GM18511 (cell line): ENCODE results near the gene FLT1.

Experiments
- ATAC-seq: cut with Tn5 transposase; IDR thresholded peaks from one replicate; pipeline ENCODE4 v1.9.1; 2021; ENCODE audit warnings: mild to moderate bottlenecking, moderate library complexity; ENCODE audit not compliant: unreplicated experiment

The FLT1 gene

DNA sequence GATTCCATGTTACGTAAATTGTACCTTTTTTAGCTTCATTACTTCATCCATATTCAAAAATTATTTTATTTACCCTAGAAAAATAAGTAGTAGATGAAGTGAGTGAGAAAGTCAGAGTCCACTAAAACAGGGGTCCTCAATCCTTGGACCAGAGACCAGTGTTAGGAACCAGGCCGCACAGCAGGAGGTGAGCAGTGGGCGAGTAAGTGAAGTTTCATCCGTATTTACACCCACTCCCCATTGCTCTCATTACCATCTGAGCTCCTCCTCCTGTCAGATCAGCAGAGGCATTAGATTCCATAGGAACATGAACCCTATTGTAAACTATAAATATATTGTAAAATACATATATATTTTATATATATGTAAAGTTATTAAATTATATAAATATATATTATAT, 237.6 kb downstream of the FLT1 start:
- no peak for ATAC-seq

DNA sequence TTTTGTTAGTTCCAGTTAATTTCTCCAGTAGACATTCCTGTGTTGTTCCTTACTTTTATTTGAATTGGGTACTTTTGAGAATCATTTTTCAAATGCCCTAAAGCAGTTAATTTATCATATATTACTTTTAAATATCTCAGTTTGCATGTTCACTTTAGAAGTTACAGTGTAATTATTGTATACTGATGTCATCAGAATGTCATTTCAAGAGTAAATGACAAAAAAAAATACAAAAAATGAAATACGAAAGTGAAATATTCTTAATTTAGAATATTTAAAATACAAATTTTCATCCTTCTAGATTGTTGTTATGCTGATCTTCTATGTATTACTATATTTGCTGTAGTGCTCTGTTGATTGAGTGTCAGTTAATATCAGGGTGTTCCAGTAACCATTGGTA, 242.4 kb downstream of the FLT1 start:
- no peak for ATAC-seq

DNA sequence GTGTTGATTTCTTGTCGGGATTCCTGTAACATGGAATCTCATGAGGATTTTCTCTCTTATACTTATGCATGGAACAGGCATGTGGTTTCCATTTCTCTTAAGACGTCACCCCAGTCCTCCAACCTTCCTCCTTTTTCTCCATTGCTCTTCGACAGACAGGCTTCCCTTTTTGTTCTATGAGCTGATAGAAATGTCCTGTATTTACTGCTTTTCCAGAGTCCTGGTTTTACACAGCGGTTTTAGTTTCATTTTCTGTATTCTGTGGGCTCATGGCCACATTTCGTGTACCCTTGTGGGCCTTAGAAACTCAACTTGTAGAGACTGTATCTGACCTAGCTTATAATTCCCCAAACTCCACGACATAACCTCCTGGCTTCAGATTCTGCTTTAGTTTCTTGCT, 243.5 kb downstream of the FLT1 start:
- no peak for ATAC-seq

GRCh38 chr13:28250542-28250941, 244.4 kb downstream of the FLT1 start:
- no peak for ATAC-seq
